Aorta (tissue), 5 donors: ENCODE measurements around the gene S100A1. TPM values are rescaled to one million over a fixed set of nuclear protein-coding genes. Genes with fewer than 3 reads are reported as not detected.
"Not testable (repeated sequence)": the region's sequence is repeated elsewhere in the genome, so short reads cannot be mapped to it uniquely, and the experiment has no call there.

Experiments
- ATAC-seq: fragments of 200-7000 bp; cut with Tn5 transposase; one replicate; pipeline ENCODE4 v1.9.1; 2022; ENCODE audit warnings: moderate library complexity; ENCODE audit not compliant: low FRiP score
- DNase-seq, 2 donors: peaks; one replicate each; pipeline ENCODE4 v3.0.0-alpha.2; 2020
- H3K27ac ChIP-seq, 2 donors: one replicate each; pipeline ENCODE4 v1.5.1; 2013; ENCODE audit warnings: low read length in 2 of 2, mild to moderate bottlenecking in 2 of 2, moderate library complexity in 2 of 2, control low read depth in 1 of 2, inconsistent platforms in 1 of 2, low read depth in 1 of 2
- H3K27me3 ChIP-seq, 2 donors: one replicate each; pipeline ENCODE4 v1.6.1; 2013; ENCODE audit warnings: control low read depth in 1 of 2, low read length in 1 of 2, mild to moderate bottlenecking in 1 of 2, moderate library complexity in 1 of 2; ENCODE audit not compliant: insufficient read depth in 2 of 2, control insufficient read depth in 1 of 2
- H3K36me3 ChIP-seq, 2 donors: one replicate each; pipeline ENCODE4 v1.6.1; 2013; ENCODE audit warnings: control low read depth in 1 of 2, low read length in 1 of 2, mild to moderate bottlenecking in 1 of 2; ENCODE audit not compliant: insufficient read depth in 2 of 2, control insufficient read depth in 1 of 2
- H3K4me1 ChIP-seq, 2 donors: one replicate each; pipeline ENCODE4 v1.6.1; 2013; ENCODE audit warnings: low read length in 2 of 2, control low read depth in 1 of 2, mild to moderate bottlenecking in 1 of 2, moderate library complexity in 1 of 2; ENCODE audit not compliant: insufficient read depth in 2 of 2, control insufficient read depth in 1 of 2
- H3K4me3 ChIP-seq, 2 donors: one replicate each; pipeline ENCODE4 v1.5.1; 2013; ENCODE audit warnings: low read length in 2 of 2, control low read depth in 1 of 2, mild to moderate bottlenecking in 1 of 2
- H3K9me3 ChIP-seq: one replicate; pipeline ENCODE4 v1.6.1; 2013; ENCODE audit warnings: mild to moderate bottlenecking, low read length; ENCODE audit not compliant: control insufficient read depth
- WGBS, 2 donors: extraction: QIAGEN DNeasy Blood & Tissue Kit; methylation state at CpG; one replicate each; pipeline ENCODE4 v1.1.7; 2013; 5-methylcytosine and 5-hydroxymethylcytosine counted together
- intact Hi-C, 2 donors: fragments of 100-400 bp; cut with DNase I; formaldehyde crosslinking; loops; one replicate each; pipeline versions ENCODE4 v1.14.2 to v1.15.0; 2022
- long read RNA-seq, 2 donors: library from polyadenylated mRNA; unstranded; transcript quantifications; one replicate each; pipeline ENCODE4 v2.0.0, GENCODE V29; 2020 to 2021
- polyA plus RNA-seq, 2 donors: library from polyadenylated mRNA; stranded (reverse); fragments of 200-250 nt; gene quantifications; one replicate each; pipeline ENCODE4 v1.2.3, GENCODE V29; 2013
- total RNA-seq, 2 donors: library from RNA; stranded (reverse); fragmentation: NEBNext Ultra II Directional; extraction: Animal tissue kit (Norgen Biotek cat#: 25700); gene quantifications; one replicate each; pipeline ENCODE4 v1.2.1, GENCODE V29; 2021
- donor health status: healthy with polysubstance abuse.
- donor health status: Bipolar disorder and iron deficiency.
- donor health status: DM: no; HTN: no; CAD: no.
- donor health status: DM: no; HTN: no; CAD: no.
- donor health status: DM: yes; HTN: yes; CAD: no.

The S100A1 gene
- total RNA-seq (under 1 TPM in 1 of 2 donors, not detected in 1; 0.69 TPM), polyA plus RNA-seq (1 to 10 TPM in 1 of 2 donors, under 1 TPM in 1; 0.23 to 7.1 TPM)
- long read RNA-seq, donor 1: 0 reads
- long read RNA-seq, donor 2: 0 reads

DNA sequence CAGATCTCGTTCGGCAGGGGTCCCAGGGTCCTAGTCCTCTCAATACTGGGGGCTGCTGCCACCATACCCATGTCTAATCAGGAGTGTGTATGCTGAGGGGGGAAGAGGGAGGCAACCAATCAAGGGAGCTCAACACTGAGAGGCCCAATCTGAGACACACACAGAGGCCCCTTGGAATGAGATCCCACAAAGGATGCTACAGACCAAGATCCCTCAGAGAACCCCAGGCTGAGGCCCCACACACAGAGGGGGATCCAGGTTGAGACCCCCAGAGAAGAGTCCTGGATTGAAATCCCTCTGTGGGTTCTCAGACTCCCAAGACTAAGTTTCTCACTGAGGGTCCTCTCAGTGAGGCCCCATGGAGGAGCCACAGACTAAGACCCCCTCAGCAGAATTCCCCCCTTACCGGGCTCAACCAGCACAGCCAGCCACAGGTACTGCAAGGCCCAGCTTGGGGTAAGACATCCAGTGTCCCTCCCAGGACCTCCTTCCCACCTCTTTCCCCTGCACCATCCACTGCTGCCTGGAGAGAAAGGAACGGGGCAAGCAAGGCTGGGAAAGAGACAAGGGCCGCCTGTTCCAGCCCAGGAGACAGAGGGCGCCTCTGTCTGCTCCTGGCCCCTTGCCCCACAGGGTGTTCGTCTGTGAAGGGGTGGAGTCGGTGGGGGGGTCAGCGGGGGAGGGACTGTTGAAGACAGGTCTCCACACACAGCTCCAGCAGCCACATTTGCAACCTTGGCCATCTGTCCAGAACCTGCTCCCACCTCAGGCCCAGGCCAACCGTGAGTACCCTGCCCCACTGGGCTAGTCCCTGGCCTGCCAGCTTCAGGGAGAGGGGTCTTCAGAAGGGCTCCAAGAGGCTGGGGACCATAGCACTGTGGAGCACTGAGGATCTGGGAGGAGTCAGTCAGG lies at the start of gene S100A1:
Gene S100A1, plus strand, starts transcription at position 720 of the 912 bp plus-strand sequence. CDS start 2,088 bp downstream, outside the sequence.
- H3K4me3 ChIP-seq: peak within 1 kb of the TSS in 1 of 2 donors; percentile 39
- H3K27ac ChIP-seq: peak within 1 kb of the TSS; percentile 64 to 85
- no peaks in the 10 kb centered on the region for H3K9me3 ChIP-seq
- WGBS, 2 donors: 60 to 62% methylated on average over 10 of the region's 10 CpGs
- H3K36me3 ChIP-seq: no peaks in the 10 kb centered on the region
- no peaks in the 10 kb centered on the region for H3K27me3 ChIP-seq
- ATAC-seq: no peak
- DNase-seq: peak in 1 of 2 donors; percentile 73
- intact Hi-C loops: loop anchor here in 1 of 2 donors (5.0 kb wide), 1 partner anchor 121 kb away; no protein-coding TSS in a partner anchor
- H3K4me1 ChIP-seq: no peaks in the 10 kb centered on the region

DNA sequence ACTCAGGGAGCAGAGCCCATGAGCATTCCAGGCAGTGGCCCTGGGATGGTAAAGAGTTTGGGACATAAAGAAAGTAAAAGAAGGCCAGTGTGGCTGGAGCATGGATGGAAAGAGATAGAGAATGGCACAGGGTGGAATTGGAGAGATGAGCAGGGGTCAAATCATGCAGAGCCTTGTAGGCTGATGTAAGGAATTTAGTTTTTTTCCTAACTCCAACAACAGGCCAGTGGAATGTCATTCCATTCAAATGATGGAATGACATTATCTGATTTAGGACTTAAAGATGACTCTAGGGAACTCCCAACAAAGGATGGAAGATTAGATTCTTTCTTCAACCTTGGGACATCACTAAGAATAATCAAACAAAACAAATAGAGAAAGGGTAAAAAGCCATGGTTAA lies 49.7 kb upstream of the S100A1 start:
- intact Hi-C loops: loop anchor here in 1 of 2 donors (10.0 kb wide), 1 partner anchor 96 kb away; the partner anchor contains the start of genes ILF2 and NPR1
- no peaks in the 10 kb centered on the region for H3K27me3 ChIP-seq
- ATAC-seq (no peak), DNase-seq (no peak)
- H3K9me3 ChIP-seq: no peaks in the 10 kb centered on the region
- no peak overlapping the region for H3K27ac ChIP-seq
- H3K36me3 ChIP-seq: no peaks in the 10 kb centered on the region
- no peaks in the 10 kb centered on the region for H3K4me1 ChIP-seq
- no peak overlapping the region for H3K4me3 ChIP-seq

GRCh38 chr1:153578936-153579335 lies 49.3 kb upstream of the S100A1 start:
- Histone ChIP-seq H3K4me1 (no peaks in the 10 kb centered on the region), H3K36me3 (no peaks in the 10 kb centered on the region), H3K27ac (no peak overlapping the region), H3K4me3 (no peak overlapping the region), H3K27me3 (no peaks in the 10 kb centered on the region), H3K9me3 (no peaks in the 10 kb centered on the region)
- DNase-seq (no peak), ATAC-seq (no peak)
- intact Hi-C loops: loop anchor here in 1 of 2 donors (10.0 kb wide), 1 partner anchor 96 kb away; the partner anchor contains the start of genes ILF2 and NPR1
- 93 to 94% methylated on average over 3 of the region's 3 CpGs for WGBS, 2 donors

GRCh38 chr1:153582836-153583235 lies 45.4 kb upstream of the S100A1 start:
- ATAC-seq, DNase-seq, H3K27ac ChIP-seq, intact Hi-C loops, H3K4me1 ChIP-seq, H3K36me3 ChIP-seq, H3K4me3 ChIP-seq, H3K27me3 ChIP-seq, H3K9me3 ChIP-seq: not testable (repeated sequence)
- WGBS, 2 donors: 93% methylated on average over 29 to 34 of the region's 34 CpGs

DNA sequence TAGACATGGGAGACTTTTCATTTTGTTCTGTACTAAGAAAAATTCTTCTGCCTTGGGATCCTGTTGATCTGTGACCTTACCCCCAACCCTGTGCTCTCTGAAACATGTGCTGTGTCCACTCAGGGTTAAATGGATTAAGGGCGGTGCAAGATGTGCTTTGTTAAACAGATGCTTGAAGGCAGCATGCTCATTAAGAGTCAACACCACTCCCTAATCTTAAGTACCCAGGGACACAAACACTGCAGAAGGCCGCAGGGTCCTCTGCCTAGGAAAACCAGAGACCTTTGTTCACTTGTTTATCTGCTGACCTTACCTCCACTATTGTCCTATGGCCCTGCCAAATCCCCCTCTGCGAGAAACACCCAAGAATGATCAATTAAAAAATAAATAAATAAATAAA lies 44.7 kb upstream of the S100A1 start:
- H3K4me1 ChIP-seq, H3K27ac ChIP-seq, DNase-seq, intact Hi-C loops, ATAC-seq, H3K27me3 ChIP-seq, H3K9me3 ChIP-seq, H3K36me3 ChIP-seq, H3K4me3 ChIP-seq: not testable (repeated sequence)
- WGBS, 2 donors: 90 to 96% methylated on average over 3 of the region's 3 CpGs

DNA sequence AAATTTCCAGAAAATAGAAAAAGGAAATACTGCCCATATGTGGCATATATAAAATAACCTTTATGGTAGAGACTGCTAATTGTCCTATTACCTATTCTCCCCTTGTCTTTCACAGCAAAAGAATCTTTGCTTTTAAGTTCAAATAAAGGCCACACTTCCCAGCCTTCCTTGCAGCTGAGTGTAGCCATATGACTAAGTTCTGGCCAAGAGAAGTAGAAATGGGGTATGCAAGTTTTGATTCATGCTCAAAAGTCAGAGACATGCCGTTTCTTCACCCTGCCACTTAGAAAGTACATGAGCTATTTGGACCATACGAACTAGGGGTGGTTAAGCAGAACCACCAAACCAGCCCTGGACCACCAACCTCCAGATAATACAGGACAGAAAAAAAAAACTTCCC lies 44.3 kb upstream of the S100A1 start:
- no peaks in the 10 kb centered on the region for H3K27me3 ChIP-seq
- DNase-seq: no peak
- no peak for ATAC-seq
- no peaks in the 10 kb centered on the region for H3K4me1 ChIP-seq
- no peaks in the 10 kb centered on the region for H3K36me3 ChIP-seq
- H3K4me3 ChIP-seq: no peak overlapping the region
- no peak overlapping the region for H3K27ac ChIP-seq
- intact Hi-C loops: no loop called here
- H3K9me3 ChIP-seq: no peaks in the 10 kb centered on the region
- WGBS, 2 donors: 65 to 73% methylated on average over 2 of the region's 2 CpGs

- Histone ChIP-seq H3K36me3 (no peaks in the 10 kb centered on the region), H3K27ac (no peak overlapping the region), H3K27me3 (no peaks in the 10 kb centered on the region), H3K4me1 (no peaks in the 10 kb centered on the region), H3K9me3 (no peaks in the 10 kb centered on the region), H3K4me3 (no peak overlapping the region)
- intact Hi-C loops: no loop called here
- ATAC-seq: no peak
- 93% methylated on average over 1 of the region's 1 CpG for WGBS, 2 donors
- DNase-seq: no peak
These were observed 43.2 kb upstream of the S100A1 start for GRCh38 chr1:153585006-153585405.

- Histone ChIP-seq H3K4me3 (no peak overlapping the region), H3K4me1 (no peaks in the 10 kb centered on the region), H3K27me3 (no peaks in the 10 kb centered on the region), H3K9me3 (no peaks in the 10 kb centered on the region), H3K36me3 (no peaks in the 10 kb centered on the region), H3K27ac (no peak overlapping the region)
- intact Hi-C loops: no loop called here
- ATAC-seq (no peak), DNase-seq (no peak)
- WGBS, 2 donors: 65 to 70% methylated on average over 1 of the region's 1 CpG
These were observed 41.9 kb upstream of the S100A1 start for GRCh38 chr1:153586347-153586746.

DNA sequence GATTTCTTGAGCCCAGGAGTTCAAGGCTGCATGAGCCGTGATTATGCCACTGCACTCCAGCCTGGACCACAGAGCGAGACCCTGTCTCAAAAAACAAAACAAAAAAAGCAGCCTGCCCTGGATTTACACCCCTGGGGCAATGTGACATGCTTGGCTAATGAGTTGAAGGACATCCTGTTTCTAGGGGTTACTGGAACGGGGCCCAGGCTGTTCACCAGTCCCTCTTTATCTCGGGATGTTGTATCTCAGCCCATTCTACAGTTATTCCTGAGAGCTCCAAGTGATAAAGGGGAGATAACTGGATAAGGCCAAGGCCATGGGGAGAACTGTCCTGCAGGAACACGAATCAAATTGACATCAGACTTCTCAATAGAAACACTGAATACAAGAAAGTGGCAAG lies 40.9 kb upstream of the S100A1 start:
- WGBS, 2 donors: 69 to 78% methylated on average over 5 of the region's 5 CpGs
- Histone ChIP-seq H3K27me3 (no peaks in the 10 kb centered on the region), H3K9me3 (no peaks in the 10 kb centered on the region), H3K27ac (no peak overlapping the region), H3K4me1 (no peaks in the 10 kb centered on the region), H3K4me3 (no peak overlapping the region), H3K36me3 (no peaks in the 10 kb centered on the region)
- intact Hi-C loops: no loop called here
- ATAC-seq (no peak), DNase-seq (no peak)
